Osteoblast (primary cell): Measurements from ENCODE around the gene SEMA3B. TPM values are rescaled to one million over a fixed set of nuclear protein-coding genes. Genes with fewer than 3 reads are reported as not detected.

Experiments
- DNase-seq: peaks from one replicate; pipeline ENCODE4 v3.0.0; 2011; ENCODE audit warnings: low spot score, mixed read lengths; ENCODE audit not compliant: insufficient read length; ENCODE audit errors: missing footprints
- H2AFZ ChIP-seq: 2 replicates; pipeline ENCODE4 v1.6.0; 2011; ENCODE audit warnings: mild to moderate bottlenecking, low read length
- H3K27ac ChIP-seq: 2 replicates; pipeline ENCODE4 v1.5.1; 2011; ENCODE audit warnings: mild to moderate bottlenecking, low read depth, low read length, moderate library complexity
- H3K27me3 ChIP-seq: 2 replicates; pipeline ENCODE4 v1.6.0; 2012; ENCODE audit warnings: mild to moderate bottlenecking, control low read depth, inconsistent platforms, low read length, moderate library complexity; ENCODE audit not compliant: insufficient read depth
- H3K36me3 ChIP-seq: 2 replicates; pipeline ENCODE4 v1.5.1; 2011; ENCODE audit warnings: mild to moderate bottlenecking, low read length, control low read depth, moderate library complexity; ENCODE audit not compliant: insufficient read depth
- H3K4me1 ChIP-seq: 2 replicates; pipeline ENCODE4 v1.5.1; 2011; ENCODE audit warnings: mild to moderate bottlenecking, low read length, control low read depth, moderate library complexity; ENCODE audit not compliant: insufficient read depth
- H3K4me2 ChIP-seq: 2 replicates; pipeline ENCODE4 v1.6.0; 2011; ENCODE audit warnings: mild to moderate bottlenecking, low read length; ENCODE audit not compliant: insufficient read depth
- H3K4me3 ChIP-seq: fragments of 200-600 bp; sonication (generic); 3 replicates; pipeline ENCODE4 v1.5.1; 2012; ENCODE audit warnings: mild to moderate bottlenecking, low read length, inconsistent platforms; ENCODE audit not compliant: insufficient read depth
- H3K79me2 ChIP-seq: 2 replicates; pipeline ENCODE4 v1.6.0; 2012; ENCODE audit warnings: mild to moderate bottlenecking, low read length, control low read depth, inconsistent platforms; ENCODE audit not compliant: insufficient read depth
- H3K9me3 ChIP-seq: 2 replicates; pipeline ENCODE4 v1.5.1; 2011; ENCODE audit warnings: low read depth, low read length, control low read depth
- H4K20me1 ChIP-seq: 2 replicates; pipeline ENCODE4 v1.6.0; 2012; ENCODE audit warnings: mild to moderate bottlenecking, low read length, control low read depth; ENCODE audit not compliant: insufficient read depth
- CTCF ChIP-seq: IDR thresholded peaks from 2 replicates; pipeline ENCODE4 v1.5.1; 2011; ENCODE audit warnings: mild to moderate bottlenecking, low read depth, low read length, moderate library complexity; ENCODE audit errors: extremely low read depth
- total RNA-seq: library from RNA; depleted of rRNA; stranded (reverse); fragments of >200 nt; gene quantifications from 2 replicates; pipeline ENCODE4 v1.2.3, GENCODE V29; 2012

Gene SEMA3B
- total RNA-seq, 1 donor = 10.1 TPM

GRCh38 chr3:50262778-50263177, 6.2 kb upstream of the SEMA3B start:
- Histone ChIP-seq H3K9me3 (no peaks in the 10 kb centered on the region), H3K27ac (no peak overlapping the region), H3K36me3 (peaks cover 19% of the 10 kb centered on the region), H2AFZ (no peak overlapping the region), H3K4me1 (peaks cover 33% of the 10 kb centered on the region), H3K27me3 (no peaks in the 10 kb centered on the region), H3K4me3 (no peak overlapping the region), H3K79me2 (peaks cover 6% of the 10 kb centered on the region), H4K20me1 (no peaks in the 10 kb centered on the region), H3K4me2 (no peak overlapping the region)
- peak; percentile 72 for DNase-seq
- no peak for TF ChIP-seq CTCF

GRCh38 chr3:50263478-50264382, 5.2 kb upstream of the SEMA3B start:
- Histone ChIP-seq H3K9me3 (no peaks in the 10 kb centered on the region), H3K4me3 (peak overlapping the region; percentile 11), H3K27me3 (no peaks in the 10 kb centered on the region), H3K4me2 (peak overlapping the region; percentile 57), H3K36me3 (peaks cover 9% of the 10 kb centered on the region), H3K4me1 (peaks cover 41% of the 10 kb centered on the region), H3K79me2 (no peaks in the 10 kb centered on the region), H3K27ac (peak overlapping the region; percentile 54), H4K20me1 (no peaks in the 10 kb centered on the region), H2AFZ (no peak overlapping the region)
- DNase-seq = peak; percentile 95
- no peak for TF ChIP-seq CTCF

- H3K4me2 ChIP-seq = peak overlapping the region; percentile 57
- peak; percentile 99 for DNase-seq
- H4K20me1 ChIP-seq = no peaks in the 10 kb centered on the region
- peaks cover 3% of the 10 kb centered on the region for H3K36me3 ChIP-seq
- peaks cover 48% of the 10 kb centered on the region for H3K4me1 ChIP-seq
- no peaks in the 10 kb centered on the region for H3K79me2 ChIP-seq
- TF ChIP-seq CTCF = no peak
- peak overlapping the region; percentile 11 for H3K4me3 ChIP-seq
- H3K27me3 ChIP-seq = no peaks in the 10 kb centered on the region
- no peak overlapping the region for H2AFZ ChIP-seq
- H3K9me3 ChIP-seq = no peaks in the 10 kb centered on the region
- peak overlapping the region; percentile 54 for H3K27ac ChIP-seq
Observed at GRCh38 chr3:50264383-50264963, 4.5 kb upstream of the SEMA3B start.

- H2AFZ ChIP-seq = no peak overlapping the region
- no peaks in the 10 kb centered on the region for H3K27me3 ChIP-seq
- no peak for TF ChIP-seq CTCF
- no peaks in the 10 kb centered on the region for H4K20me1 ChIP-seq
- no peak overlapping the region for H3K4me2 ChIP-seq
- H3K27ac ChIP-seq = peak overlapping the region; percentile 40
- DNase-seq = peak; percentile 85
- no peaks in the 10 kb centered on the region for H3K79me2 ChIP-seq
- H3K4me3 ChIP-seq = no peak overlapping the region
- peaks cover 50% of the 10 kb centered on the region for H3K4me1 ChIP-seq
- no peaks in the 10 kb centered on the region for H3K36me3 ChIP-seq
- H3K9me3 ChIP-seq = no peaks in the 10 kb centered on the region
Observed at GRCh38 chr3:50264964-50265485, 3.9 kb upstream of the SEMA3B start.
